Activated CD8-positive, alpha-beta T cell treated with anti-CD3 and anti-CD28 coated beads, Interleukin-2, amount 10 ng/mL, durations not matched to agents 7 days and 5 days (primary cell): Measurements from ENCODE around the gene CYTH2. TPM values are rescaled to one million over a fixed set of nuclear protein-coding genes. Genes with fewer than 3 reads are reported as not detected.
A peak's percentile ranks its signal among the peaks of the same experiment; 100 is the strongest.
"Not testable (repeated sequence)": the region's sequence is repeated elsewhere in the genome, so short reads cannot be mapped to it uniquely, and the experiment has no call there.

Experiments used
- ATAC-seq: fragments of 150-1000 bp; cut with Tn5 transposase; one replicate; pipeline ENCODE4 v1.10.0; 2021; ENCODE audit warnings: moderate library complexity
- CTCF ChIA-PET: fragments of 350-600 bp; sonication (Branson Sonifier 250); formaldehyde crosslinking; loops from one replicate; lab custom pipeline; 2021; ENCODE audit warnings: antibody characterized with exemption; lab: Charles Lee
- POLR2A ChIA-PET: fragments of 350-600 bp; sonication (Branson Sonifier 250); formaldehyde crosslinking; loops from one replicate; lab custom pipeline; 2021; ENCODE audit warnings: antibody characterized with exemption; lab: Charles Lee
- DNase-seq: peaks from one replicate; pipeline ENCODE4 v3.0.0-alpha.2; 2020
- H3K27ac Mint-ChIP-seq: one replicate; pipeline ENCODE4 v1.8.0; 2021; ENCODE audit warnings: mild to moderate bottlenecking, mixed read lengths
- H3K27me3 Mint-ChIP-seq: one replicate; pipeline ENCODE4 v1.8.0; 2021; ENCODE audit warnings: low read depth, mixed read lengths
- H3K36me3 Mint-ChIP-seq: one replicate; pipeline ENCODE4 v1.8.0; 2021; ENCODE audit warnings: low read depth, mixed read lengths
- H3K4me1 Mint-ChIP-seq: one replicate; pipeline ENCODE4 v1.8.0; 2021; ENCODE audit warnings: low read depth, mixed read lengths
- H3K4me3 Mint-ChIP-seq: one replicate; pipeline ENCODE4 v1.8.0; 2021; ENCODE audit warnings: mild to moderate bottlenecking, mixed read lengths
- H3K9me3 Mint-ChIP-seq: one replicate; pipeline ENCODE4 v1.8.0; 2022; ENCODE audit warnings: mixed read lengths; ENCODE audit not compliant: insufficient read depth
- total RNA-seq, 2 experiments: library from RNA; stranded (reverse); gene quantifications; one replicate each; pipeline ENCODE4 v1.2.3, GENCODE V29; 2021

Gene CYTH2
- total RNA-seq, 2 experiments from 2014 or later = 48.3 to 50.3 TPM

DNA sequence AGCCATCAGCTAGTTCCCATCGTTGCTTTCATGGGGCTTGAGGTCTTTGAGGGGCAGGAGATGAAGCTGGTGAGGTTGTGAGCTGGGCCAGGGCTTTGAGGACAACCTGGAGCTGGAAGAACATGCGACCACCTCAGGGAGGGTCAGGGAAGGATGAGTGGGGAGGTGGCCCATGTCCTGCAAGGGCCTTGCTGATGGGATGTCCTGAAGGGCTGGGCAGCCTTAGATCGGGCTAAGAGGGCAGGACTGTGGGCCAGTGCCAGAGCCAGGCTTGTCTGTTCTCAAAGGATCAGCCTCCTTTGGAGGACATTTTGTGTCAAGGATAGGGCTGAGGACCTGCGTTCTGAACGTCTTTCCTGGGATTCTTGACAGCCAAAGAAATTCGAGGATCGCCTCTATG, 10.5 kb downstream of the CYTH2 start:
- ATAC-seq (no peak), DNase-seq (no peak)
- peak overlapping the region; percentile 31 for H3K27ac Mint-ChIP-seq
- H3K4me1 Mint-ChIP-seq = peaks cover 31% of the 10 kb centered on the region
- no peaks in the 10 kb centered on the region for H3K9me3 Mint-ChIP-seq
- CTCF ChIA-PET = interaction anchor here (0.6 to 1.3 kb wide), 3 partner anchors 14 to 112 kb away, joined by 3 to 4 read pairs (median 3); no protein-coding TSS in a partner anchor
- H3K27me3 Mint-ChIP-seq = no peaks in the 10 kb centered on the region
- POLR2A ChIA-PET = interaction anchor here (1.1 kb wide), 1 partner anchor 8 kb away, joined by 3 read pairs; no protein-coding TSS in a partner anchor
- peaks cover 30% of the 10 kb centered on the region for H3K36me3 Mint-ChIP-seq
- H3K4me3 Mint-ChIP-seq = no peak overlapping the region

DNA sequence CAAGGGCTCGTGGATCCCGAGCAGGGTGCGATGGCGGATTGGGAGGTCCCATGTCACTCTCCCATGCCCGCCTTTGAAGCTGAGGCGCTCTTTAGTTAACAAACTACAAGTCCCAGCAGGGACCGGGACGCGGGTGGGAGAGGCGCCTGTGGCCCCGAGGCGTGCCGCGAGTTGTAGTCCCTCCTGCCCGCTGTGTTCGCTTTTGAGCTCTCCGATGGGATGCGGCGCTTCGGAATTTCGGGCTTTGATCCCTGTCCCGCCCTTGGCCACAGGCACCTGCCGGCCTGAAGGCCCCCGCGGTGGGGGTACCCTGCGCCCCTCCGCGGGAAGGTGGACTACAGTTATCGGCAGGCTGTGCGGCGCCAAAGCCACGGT, 11.0 kb downstream of the CYTH2 start:
- H3K9me3 Mint-ChIP-seq = no peaks in the 10 kb centered on the region
- peak overlapping the region; percentile 60 for H3K4me3 Mint-ChIP-seq
- ChIA-PET POLR2A (interaction anchor here (2.2 kb wide), 1 partner anchor 116 kb away, joined by 8 read pairs; the partner anchor contains the start of genes SYNGR4 and TMEM143), CTCF (interaction anchor here (0.6 to 1.3 kb wide), 4 partner anchors 8 to 112 kb away, joined by 3 to 4 read pairs (median 3); no protein-coding TSS in a partner anchor)
- H3K36me3 Mint-ChIP-seq = peaks cover 27% of the 10 kb centered on the region
- H3K4me1 Mint-ChIP-seq = peaks cover 31% of the 10 kb centered on the region
- H3K27ac Mint-ChIP-seq = peak overlapping the region; percentile 92
- DNase-seq = peak; percentile 54
- H3K27me3 Mint-ChIP-seq = no peaks in the 10 kb centered on the region
- no peak for ATAC-seq

DNA sequence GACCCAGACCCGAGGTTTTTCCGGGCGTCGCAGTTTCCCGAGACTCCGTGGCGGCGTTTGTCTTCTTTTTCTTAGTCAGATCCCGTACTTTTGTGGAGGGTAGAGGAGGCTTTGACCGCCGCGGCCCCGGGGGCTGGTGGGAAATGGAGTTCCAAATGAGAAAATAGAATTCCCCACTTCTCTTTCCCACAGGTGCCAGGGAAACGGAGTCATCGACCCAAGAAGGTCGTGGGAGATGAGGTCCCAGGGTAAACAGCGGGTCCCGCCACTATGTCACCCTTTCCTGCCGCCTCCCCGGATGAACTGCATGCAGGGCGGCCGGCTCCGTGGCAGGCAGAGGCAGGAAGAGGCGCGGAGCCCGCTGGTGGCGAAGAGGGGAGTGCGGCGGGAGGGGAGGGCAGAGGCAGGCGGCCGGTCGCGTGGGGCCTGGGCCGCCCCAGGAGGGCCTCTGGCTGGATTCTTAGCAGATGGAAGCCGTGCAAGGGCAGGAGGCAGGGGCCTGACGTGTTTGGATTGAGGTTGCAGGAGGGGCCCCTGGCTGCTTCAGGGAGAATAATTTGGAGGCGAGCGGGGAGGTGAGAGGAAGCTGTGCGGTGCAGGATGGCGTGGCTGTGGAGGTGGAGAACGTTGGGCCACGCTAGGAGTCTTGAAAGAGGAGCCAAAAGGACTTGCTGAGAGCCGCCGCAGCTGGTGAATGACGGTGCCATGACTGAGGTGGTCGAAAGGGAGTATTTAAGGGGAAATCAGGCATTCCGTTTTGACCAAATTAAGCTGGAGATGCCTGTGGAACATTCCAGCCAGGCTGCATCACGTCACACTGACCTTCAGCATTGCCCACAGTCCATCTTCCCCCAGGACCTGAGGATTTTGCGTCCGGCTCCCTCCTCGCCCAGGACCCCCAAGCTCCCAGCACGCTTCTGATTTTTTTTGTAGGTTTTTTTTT, 11.7 kb downstream of the CYTH2 start:
- Mint-ChIP-seq H3K4me3 (peak overlapping the region; percentile 60), H3K9me3 (no peaks in the 10 kb centered on the region), H3K27me3 (no peaks in the 10 kb centered on the region), H3K27ac (peak overlapping the region; percentile 92), H3K36me3 (peaks cover 20% of the 10 kb centered on the region), H3K4me1 (peaks cover 31% of the 10 kb centered on the region)
- ATAC-seq (peak; percentile 88), DNase-seq (peak; percentile 76)
- POLR2A ChIA-PET = interaction anchor here (0.7 to 2.2 kb wide), 3 partner anchors 9 to 117 kb away, joined by 3 to 8 read pairs (median 5); partner anchors contain the start of genes SYNGR4 and TMEM143
- CTCF ChIA-PET = interaction anchor here (0.7 to 1.8 kb wide), 3 partner anchors 8 to 108 kb away, joined by 3 to 19 read pairs (median 4); no protein-coding TSS in a partner anchor

DNA sequence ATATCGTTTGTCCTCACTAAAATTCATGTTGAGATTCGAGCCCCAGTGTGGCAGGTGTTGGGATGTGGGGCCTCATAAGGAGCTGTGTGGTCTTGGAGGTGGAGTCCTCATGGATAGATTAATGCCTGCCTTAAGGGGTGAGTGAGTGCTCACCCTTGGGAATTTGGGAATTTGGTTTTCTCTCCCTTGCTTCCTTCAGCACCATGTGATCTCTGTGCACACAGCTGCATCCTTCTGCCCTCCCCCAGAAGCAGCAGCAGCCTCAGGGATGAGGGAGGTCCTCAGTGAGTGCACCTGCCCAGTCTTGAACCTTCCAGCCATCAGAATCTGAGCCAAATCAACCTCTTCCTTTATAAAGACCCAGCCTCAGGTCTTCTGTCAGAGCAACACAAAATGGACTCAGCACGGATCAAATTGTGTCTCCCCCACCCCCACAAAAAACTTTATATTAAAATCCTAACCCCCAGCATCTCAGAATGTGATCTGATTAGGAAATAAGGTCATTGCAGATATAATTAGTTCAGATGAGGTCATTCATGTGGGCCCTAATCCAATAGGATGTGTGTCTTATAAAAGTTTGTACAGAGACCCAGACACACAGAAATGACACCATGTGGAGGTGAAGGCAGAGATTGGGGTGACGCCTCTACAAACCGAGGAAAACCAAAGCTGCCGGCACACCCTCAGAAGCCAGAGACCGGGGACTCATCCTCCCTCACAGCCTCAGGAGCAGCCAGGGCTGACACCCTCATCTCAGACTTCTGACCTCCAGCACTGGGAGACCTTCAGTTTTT, 12.9 kb downstream of the CYTH2 start:
- no peak overlapping the region for H3K4me3 Mint-ChIP-seq
- H3K27ac Mint-ChIP-seq = peak overlapping the region; percentile 50
- CTCF ChIA-PET = interaction anchor here (1.8 kb wide), 1 partner anchor 8 kb away, joined by 19 read pairs; no protein-coding TSS in a partner anchor
- H3K9me3 Mint-ChIP-seq = no peaks in the 10 kb centered on the region
- no peaks in the 10 kb centered on the region for H3K27me3 Mint-ChIP-seq
- DNase-seq (no peak), ATAC-seq (no peak)
- peaks cover 16% of the 10 kb centered on the region for H3K36me3 Mint-ChIP-seq
- peaks cover 31% of the 10 kb centered on the region for H3K4me1 Mint-ChIP-seq
- POLR2A ChIA-PET = interaction anchor here (0.8 to 2.2 kb wide), 2 partner anchors 36 to 118 kb away, joined by 3 to 8 read pairs; partner anchors contain the start of genes SYNGR4 and TMEM143

DNA sequence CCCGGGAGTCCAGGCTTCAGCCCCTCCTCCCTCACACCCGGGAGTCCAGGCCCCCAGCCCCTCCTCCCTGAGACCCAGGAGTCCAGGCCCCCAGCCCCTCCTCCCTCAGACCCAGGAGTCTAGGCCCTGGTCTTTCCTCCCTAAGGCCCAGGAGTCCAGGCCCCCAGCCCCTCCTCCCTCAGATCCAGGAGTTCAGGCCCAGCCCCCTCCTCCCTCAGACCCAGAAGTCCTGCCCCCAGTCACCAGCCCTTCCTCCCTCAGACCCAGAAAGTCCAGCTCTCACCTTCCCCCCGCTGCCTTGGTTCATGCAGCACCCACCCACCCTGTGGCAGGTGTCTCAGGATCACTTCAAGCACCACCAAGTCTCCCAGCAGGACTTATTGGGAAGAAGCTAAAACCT, 14.1 kb downstream of the CYTH2 start:
- no peak for ATAC-seq
- Mint-ChIP-seq H3K36me3 (peaks cover 16% of the 10 kb centered on the region), H3K9me3 (no peaks in the 10 kb centered on the region), H3K27ac (no peak overlapping the region), H3K4me1 (peaks cover 31% of the 10 kb centered on the region), H3K27me3 (no peaks in the 10 kb centered on the region), H3K4me3 (no peak overlapping the region)
- ChIA-PET CTCF (no interaction called here), POLR2A (no interaction called here)
- DNase-seq = no peak

DNA sequence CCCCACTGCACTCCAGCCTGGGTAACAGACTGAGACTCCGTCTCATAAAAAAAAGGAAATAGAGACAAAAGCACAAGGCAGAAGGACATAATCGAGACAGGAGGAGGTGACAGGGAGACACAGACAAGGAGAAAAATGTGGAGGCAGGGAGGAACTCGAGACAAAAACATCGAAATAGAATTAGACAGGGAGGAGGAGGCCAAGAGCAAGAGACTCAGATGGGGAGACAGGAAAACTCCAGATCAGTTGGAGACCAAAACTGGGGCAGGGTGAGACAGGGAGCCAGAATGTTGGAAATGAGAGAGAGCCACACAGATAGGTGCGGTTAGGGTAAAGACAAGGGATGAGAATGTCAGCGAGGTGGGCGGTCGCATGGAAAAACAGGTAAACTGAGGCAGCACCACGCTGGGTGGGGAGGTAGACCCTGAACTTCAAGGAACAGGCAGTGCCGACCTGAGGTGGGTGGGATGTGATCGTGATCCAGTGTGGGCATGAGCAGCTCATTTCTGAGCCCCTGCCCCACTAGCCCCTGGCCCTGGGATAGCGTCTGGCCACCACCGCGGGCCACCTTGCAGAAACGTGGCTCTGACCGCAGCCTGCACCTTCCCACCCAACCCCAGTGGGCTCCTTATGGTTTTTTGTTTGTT, 15.2 kb downstream of the CYTH2 start:
- ChIA-PET CTCF (no interaction called here), POLR2A (no interaction called here)
- peaks cover 29% of the 10 kb centered on the region for H3K4me1 Mint-ChIP-seq
- DNase-seq (no peak), ATAC-seq (no peak)
- no peaks in the 10 kb centered on the region for H3K9me3 Mint-ChIP-seq
- peaks cover 10% of the 10 kb centered on the region for H3K36me3 Mint-ChIP-seq
- no peak overlapping the region for H3K4me3 Mint-ChIP-seq
- H3K27ac Mint-ChIP-seq = no peak overlapping the region
- no peaks in the 10 kb centered on the region for H3K27me3 Mint-ChIP-seq

DNA sequence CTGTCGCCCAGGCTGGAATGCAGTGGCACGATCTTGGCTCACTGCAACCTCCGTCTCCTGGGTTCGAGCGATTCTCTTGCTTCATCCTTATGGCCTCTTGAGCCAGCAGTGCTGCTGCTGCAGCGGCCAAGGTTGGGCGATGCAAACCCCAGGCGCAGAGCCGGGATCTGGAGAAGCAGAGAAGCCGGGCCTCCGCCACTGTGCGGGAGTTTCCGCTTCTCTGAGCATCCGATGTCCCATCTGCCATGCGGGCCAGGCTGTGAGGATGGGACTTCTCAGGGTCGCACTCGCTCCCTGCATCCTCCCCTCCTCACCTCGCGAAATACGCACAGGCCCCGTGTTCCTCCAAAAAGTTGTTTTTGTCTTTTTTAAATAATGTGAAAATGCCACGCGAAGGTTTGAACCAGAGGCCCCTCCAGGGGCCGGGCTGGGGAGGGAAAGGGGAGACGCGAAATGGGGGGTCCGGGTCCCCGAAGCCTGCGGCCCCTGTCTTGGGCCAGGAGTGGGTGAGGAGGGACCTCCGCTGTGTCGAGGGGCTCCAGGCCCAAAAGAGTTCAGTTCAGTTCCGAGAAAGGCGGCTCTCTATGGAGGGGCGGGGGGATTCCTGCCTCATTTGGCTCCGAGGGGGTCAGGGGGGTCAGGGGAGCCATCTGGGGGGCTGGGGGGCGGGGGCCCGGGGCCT, 15.9 kb downstream of the CYTH2 start:
- Mint-ChIP-seq H3K4me3 (no peak overlapping the region), H3K27me3 (no peaks in the 10 kb centered on the region), H3K36me3 (peaks cover 3% of the 10 kb centered on the region), H3K9me3 (no peaks in the 10 kb centered on the region), H3K27ac (no peak overlapping the region), H3K4me1 (peaks cover 27% of the 10 kb centered on the region)
- ChIA-PET POLR2A (no interaction called here), CTCF (no interaction called here)
- DNase-seq (no peak), ATAC-seq (no peak)

DNA sequence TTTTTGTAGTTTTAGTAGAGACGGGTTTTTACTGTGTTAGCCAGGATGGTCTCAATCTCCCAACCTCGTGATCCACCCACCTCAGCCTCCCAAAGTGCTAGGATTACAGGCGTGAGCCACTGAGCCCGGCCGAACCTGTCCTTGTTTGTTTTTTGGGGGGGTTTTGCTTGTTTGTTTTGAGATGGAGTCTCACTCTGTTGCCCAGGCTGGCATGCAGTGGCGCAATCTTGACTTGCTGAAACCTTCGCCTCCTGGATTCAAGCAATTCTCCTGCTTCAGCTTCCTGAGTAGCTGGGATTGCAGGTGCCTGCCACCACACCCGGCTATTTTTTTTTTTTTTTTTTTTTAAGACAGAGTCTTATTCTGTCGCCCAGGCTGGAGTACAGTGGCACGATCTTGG, 17.5 kb downstream of the CYTH2 start:
- POLR2A ChIA-PET, H3K36me3 Mint-ChIP-seq, H3K4me3 Mint-ChIP-seq, H3K27me3 Mint-ChIP-seq, H3K9me3 Mint-ChIP-seq, DNase-seq, H3K27ac Mint-ChIP-seq, ATAC-seq: not testable (repeated sequence)
- peaks cover 21% of the 10 kb centered on the region for H3K4me1 Mint-ChIP-seq
- CTCF ChIA-PET = interaction anchor here (0.8 to 5.1 kb wide), 4 partner anchors 19 to 122 kb away, joined by 3 to 53 read pairs (median 4); no protein-coding TSS in a partner anchor

DNA sequence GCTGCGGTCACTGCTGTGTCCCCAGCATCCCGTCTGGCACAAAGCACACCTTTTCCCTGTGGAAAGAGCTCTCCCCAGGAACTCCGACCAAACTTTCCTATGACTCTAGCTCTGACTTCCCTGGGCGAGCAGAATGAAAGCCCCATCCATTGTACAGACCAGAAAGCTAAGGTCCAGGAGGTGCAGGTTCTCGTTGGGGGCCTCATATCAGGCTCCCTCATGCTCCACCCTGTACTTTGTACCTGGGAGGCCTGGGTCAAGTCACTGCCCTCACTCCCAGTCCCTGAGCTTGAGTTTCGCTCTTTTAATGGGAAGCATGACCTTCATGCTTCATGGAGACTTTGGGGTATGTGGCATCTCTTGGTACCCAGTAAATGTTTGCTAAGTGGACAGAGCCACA, 18.4 kb downstream of the CYTH2 start:
- Mint-ChIP-seq H3K9me3 (no peaks in the 10 kb centered on the region), H3K27ac (no peak overlapping the region), H3K4me1 (peaks cover 24% of the 10 kb centered on the region), H3K36me3 (no peaks in the 10 kb centered on the region), H3K27me3 (peaks cover 16% of the 10 kb centered on the region), H3K4me3 (no peak overlapping the region)
- CTCF ChIA-PET = interaction anchor here (0.8 to 5.1 kb wide), 5 partner anchors 18 to 173 kb away, joined by 3 to 53 read pairs (median 3); no protein-coding TSS in a partner anchor
- no peak for DNase-seq
- POLR2A ChIA-PET = interaction anchor here (0.9 kb wide), 1 partner anchor 8 kb away, joined by 3 read pairs; no protein-coding TSS in a partner anchor
- ATAC-seq = no peak

DNA sequence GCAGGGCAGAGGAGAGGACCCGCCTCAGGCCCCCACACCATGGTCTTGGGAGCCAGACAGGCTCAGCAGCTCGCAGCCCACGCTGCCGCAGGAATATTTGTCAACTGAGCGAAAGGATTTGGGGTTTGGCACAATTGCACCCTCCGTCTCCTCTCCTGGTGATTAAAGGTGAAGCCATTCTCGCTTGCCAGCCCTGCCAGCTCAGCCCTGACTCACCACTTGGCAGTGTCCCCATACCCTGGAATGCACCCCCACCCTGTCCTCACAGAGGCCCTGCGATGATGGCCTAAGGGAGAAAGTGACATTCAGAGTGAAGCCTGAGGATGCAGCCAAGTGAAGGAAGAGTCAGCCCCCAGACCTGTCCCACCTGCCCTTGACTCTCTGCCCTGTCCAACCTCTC, 18.8 kb downstream of the CYTH2 start:
- CTCF ChIA-PET = interaction anchor here (1.1 to 5.1 kb wide), 3 partner anchors 96 to 174 kb away, joined by 3 to 53 read pairs (median 26); no protein-coding TSS in a partner anchor
- ATAC-seq (no peak), DNase-seq (no peak)
- Mint-ChIP-seq H3K9me3 (no peaks in the 10 kb centered on the region), H3K4me1 (peaks cover 28% of the 10 kb centered on the region), H3K27me3 (peaks cover 18% of the 10 kb centered on the region), H3K36me3 (no peaks in the 10 kb centered on the region), H3K27ac (no peak overlapping the region), H3K4me3 (no peak overlapping the region)
- POLR2A ChIA-PET = interaction anchor here (0.9 kb wide), 1 partner anchor 9 kb away, joined by 3 read pairs; no protein-coding TSS in a partner anchor
